HG03280 (cell line): Measurements from ENCODE around the gene SELENOF.

Experiments
- ATAC-seq: cut with Tn5 transposase; IDR thresholded peaks from one replicate; pipeline ENCODE4 v1.9.1; 2021; ENCODE audit warnings: mild to moderate bottlenecking, moderate library complexity; ENCODE audit not compliant: unreplicated experiment

SELENOF gene

DNA sequence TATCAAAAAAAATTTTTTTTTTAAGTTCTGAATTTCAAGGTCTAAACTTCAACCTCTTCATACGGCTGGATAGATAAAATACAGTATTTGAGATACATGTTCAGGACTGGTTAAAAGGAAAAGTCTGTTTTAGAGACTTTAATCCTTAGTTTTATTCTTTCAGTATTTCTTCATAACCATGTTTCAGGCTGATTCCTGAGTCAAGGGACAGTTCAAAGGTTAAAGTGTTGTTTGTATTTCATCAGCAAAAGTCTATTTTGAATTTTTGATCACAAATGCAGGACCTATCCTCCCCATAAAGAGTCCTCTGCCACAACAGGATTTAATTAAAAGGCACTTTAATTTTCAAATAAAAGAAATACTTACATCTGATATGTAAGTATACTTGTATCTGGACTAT lies 53.5 kb downstream of the SELENOF start:
- ATAC-seq: no peak

DNA sequence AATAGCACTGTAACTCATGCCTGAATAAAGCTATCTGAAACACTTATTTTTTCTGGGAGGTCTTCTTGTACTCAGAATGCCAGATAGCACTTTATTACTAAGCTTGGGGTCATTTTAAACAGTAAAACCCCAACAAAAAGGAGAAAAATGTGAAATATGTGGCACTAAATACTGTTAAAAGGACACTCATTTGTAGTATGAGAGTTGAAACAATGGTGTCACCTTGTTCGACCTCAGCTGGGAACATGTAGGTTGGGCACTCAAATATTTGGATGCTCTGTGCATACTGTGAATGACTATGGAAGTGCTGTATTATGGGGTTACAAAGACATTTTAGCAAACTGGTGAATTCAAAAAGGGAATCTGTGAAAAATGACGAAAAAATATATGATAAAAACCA lies 53.9 kb downstream of the SELENOF start:
- ATAC-seq: no peak

DNA sequence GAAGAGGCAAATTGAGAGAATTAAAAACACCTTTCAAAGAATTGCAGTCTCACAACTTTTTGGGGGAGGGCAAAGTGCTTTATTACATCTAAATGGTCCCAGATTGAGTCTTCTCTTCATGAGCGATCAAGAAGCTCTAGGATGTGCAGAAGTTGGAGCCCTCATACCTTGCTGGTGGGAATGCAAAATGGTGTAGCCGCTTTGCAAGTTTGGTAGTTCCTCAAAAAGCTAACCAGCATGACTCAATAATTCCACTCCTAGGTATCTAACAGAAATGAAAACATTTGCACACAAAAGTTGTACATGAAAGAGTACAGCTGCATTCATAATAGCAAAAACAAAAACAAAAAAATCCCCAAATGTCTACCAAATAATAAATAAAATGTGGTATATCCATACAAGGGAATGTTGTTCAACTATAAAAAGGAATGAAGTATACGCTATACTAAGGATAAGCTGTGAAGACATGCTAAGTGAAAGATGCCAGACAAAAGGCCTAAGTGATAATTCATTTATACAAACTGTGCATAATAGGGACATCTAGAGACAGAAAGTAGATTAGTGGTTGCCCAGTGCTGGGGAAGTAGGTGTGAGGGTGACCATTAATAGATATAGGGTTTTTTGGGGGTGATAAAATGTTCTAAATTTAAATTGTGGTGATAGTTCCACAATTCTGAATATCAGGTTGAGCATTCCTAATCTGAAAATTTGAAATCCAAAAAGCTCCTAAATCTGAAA lies 55.2 kb downstream of the SELENOF start:
- no peak for ATAC-seq

DNA sequence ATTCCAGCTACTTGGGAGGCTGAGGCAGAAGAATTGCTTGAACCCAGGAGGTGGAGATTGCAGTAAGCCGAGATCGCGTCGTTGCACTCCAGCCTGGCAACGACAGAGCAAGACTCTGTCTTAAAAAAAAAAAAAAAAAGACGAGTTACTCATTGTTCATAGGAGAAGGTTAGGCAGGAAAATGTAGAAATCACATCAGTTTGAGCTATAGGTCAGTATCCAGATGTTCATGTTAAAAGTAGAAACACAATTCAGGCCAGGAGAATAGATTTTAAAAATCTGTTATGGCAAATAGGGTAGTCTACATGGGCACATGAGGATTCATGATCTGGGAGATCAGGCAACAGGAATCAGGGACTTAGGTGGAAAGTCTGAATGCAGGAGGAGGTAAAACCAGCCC lies 57.7 kb downstream of the SELENOF start:
- no peak for ATAC-seq

DNA sequence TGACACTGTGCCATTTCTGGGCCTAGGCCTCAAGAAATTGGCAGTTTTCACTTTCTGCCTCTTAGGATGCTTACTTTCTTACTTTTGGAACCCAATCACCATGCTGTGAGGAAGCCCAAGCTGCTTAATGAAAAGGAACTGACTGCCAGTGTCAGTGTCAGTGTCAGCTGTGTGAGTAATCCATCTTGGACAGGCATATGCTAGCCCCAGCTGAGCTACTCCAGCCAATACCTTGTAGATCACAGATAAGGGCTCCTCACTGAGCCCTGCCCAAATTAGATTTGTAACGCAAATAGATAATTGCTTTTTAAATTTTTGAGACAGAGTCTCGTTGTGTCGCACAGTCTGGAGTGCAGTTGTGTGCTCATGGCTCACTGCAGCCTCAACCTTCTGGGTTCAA lies 59.6 kb downstream of the SELENOF start:
- ATAC-seq: no peak

DNA sequence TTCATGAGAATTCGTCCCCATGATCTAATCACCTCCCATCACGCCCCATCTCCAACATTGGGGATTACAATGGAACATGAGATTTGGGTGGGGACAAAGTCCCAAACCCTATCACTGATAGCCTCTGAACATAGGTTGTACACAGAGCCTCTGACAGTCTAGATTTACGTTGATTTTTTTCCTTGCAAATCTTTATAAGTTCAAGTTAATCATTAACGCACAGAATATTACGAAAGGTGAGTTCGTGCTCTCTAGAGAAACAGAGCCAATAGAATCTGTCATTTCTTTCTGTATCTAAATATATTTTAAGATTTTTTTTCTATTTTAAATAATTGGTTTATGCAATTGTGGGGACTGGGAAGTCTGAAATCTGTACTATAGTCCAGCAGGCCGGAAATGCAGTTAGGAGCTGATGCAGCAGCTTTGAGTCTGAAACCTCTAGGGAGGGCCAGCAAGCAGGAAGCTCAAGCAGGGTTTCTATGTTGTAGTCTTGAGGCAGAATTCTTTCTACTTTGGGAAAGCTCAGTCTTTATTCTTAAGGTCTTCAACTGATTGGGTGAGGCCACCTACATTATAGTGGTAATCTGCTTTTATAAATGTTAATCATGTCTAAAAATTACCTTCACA lies 61.0 kb downstream of the SELENOF start:
- no peak for ATAC-seq

DNA sequence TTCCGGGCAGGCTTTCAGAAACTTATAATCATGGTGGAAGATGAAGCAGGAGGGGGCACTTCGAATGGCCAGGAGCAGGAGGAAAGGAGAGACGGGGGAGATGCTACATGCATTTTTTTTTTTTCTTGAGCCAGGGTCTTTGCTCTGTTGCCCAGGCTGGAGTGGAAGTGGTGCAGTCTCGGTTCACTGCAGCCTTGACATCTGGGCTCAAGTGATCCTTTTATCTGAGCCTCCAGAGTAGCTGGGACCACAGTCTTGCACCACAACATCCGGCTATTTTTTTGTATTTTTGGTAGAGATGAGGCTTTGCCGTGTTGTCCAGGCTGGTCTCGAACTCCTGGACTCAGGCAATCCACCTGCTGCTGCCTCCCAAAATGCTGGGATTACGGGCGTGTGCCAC lies 61.6 kb downstream of the SELENOF start:
- ATAC-seq: no peak

DNA sequence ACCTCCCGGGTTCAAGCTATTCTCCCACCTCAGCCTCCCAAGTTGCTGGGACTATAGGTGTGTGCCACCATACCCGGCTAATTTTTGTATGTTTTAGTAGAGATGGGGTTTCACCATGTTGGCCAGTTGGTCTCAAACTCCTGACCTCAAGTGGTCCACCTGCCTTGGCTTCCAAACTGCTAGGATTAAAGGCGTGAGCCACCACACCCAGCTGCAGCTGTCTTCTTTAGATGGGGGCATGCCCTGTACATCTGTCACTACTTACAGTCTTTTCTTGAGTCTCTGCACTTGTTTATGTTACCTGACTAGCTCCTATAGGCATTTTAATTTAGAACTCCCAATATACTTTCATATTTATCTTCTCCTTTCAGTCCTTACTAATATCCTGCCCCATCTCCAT lies 64.2 kb downstream of the SELENOF start:
- ATAC-seq: no peak

DNA sequence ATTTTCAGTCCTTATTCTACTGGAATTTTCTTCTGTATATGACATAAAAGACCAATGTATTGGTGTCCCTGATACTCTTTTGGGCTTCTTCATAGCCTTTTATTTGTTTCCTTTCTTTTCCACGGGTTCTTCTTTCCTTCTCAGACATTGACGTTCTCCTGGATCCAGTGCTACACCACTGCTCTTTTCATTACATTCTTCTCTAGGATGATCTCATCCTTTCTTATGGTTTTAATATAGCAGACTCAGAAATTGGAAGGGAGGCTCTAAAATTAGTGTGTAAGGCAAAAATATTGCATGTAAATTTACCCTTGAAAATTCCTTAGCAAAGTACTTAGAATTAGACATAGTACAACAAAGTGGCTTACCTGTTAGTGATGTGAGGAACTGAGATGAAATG lies 65.3 kb downstream of the SELENOF start:
- no peak for ATAC-seq

DNA sequence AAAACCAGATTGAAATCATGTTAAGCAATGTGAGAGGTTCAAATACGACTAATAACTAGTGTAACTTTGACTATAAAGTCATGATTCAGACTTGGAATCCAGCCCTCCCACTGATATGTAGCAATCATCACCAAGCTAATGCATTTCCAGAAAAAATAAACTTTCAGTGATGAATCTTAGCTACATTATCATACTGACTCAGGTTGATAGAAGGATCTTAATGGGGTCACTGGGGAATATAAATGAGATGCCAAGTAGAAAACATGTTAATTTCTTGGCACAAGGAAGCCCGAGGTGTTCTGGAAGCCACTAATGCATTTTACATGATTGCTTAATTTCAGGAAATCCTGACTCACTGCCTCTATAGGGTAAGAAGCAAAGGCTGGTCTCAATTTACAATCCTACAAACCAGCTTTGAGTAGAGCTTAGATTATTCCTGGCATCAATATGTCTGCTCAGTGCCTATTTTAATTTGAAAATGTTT lies 67.7 kb downstream of the SELENOF start:
- ATAC-seq: no peak

DNA sequence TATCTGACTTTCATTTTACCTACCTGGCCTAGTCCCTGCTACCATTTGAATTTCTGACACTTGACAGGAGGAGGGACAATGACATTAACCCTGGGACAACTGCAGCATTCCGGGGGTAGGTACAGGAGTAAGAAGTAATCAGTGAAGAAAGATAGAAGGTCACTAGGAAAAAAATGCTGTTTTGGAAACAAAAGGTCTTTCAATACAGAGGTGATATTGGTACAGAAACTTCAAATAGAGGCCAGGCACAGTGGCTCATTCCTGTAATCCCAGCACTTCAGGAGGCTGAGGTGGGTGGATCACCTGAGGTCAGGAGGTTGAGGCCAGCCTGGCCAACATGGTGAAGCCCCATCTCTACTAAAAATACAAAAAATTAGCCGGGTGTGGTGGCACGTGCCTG lies 68.4 kb downstream of the SELENOF start:
- ATAC-seq: no peak

DNA sequence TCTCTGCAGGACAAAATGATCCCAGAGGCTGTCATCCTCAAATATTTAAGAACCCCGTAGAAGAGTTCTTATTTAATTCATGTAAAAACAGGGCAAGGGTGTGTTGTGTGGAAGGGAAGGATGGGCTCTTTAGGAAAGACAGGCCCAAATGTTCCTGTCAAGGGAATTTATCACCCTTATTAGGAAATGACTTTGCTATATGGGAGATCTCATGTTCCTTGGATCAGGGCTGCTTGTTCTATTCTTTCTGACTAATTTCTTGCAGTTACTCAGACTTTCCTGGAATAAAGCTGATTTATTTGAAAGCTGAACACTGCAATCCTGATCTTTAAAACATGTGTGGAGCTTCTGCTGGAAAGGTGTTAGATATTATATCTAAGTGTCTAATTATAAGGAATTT lies 72.8 kb downstream of the SELENOF start:
- no peak for ATAC-seq

DNA sequence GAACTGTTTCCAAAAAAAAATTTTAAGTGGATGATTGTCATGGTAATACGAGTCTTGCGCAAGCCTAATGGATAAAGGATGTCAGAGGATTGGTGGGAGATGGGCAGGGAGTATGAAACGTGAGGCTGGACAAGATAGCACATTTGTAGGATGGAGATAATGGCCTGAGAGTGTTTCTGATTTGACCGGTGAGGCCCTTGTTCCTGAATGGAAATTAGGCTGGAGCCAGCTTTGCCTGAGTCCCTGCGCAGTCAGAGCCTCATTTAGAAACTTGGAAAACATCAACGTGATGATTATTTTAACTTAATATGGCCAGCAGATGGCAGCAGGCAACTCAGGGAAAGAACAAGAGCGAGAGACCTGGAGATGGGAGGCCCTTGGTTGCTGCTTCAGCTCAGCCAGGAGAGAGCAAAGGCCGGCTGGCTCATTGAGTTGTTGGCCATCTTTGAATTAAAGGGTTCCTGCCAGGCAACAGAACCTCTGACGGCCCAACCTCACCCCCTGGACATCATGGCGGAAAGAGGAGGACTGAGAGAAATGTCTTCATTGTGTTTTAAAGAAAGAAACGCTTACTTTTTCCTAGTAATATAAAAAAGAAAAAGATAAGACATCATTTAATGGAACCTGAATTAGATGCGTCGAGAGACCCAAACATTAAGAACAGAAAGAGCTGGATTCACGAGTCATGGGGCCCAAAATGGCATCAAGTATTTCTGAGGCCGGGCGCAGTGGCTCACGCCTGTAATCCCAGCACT lies 80.3 kb downstream of the SELENOF start:
- ATAC-seq: peak; percentile 63

DNA sequence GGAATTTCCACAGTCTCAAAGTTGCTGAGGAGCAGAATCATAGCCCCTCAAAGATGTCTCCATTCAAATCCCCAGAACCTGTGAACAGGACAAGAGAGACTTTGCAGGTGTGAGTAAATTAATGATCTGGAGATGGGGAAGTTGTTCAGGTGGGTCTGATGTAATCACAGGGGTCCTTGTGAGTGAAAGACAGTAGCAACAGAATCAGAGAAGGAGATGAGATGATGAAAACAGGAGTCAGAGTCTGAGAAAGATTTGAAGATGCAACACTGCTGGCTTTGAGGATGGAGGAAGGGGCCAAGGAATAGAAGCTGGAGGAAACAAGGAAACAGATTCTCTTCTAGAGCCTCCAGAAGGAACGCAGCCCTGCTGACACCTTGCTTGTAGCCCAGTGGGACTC lies 81.5 kb downstream of the SELENOF start:
- no peak for ATAC-seq

DNA sequence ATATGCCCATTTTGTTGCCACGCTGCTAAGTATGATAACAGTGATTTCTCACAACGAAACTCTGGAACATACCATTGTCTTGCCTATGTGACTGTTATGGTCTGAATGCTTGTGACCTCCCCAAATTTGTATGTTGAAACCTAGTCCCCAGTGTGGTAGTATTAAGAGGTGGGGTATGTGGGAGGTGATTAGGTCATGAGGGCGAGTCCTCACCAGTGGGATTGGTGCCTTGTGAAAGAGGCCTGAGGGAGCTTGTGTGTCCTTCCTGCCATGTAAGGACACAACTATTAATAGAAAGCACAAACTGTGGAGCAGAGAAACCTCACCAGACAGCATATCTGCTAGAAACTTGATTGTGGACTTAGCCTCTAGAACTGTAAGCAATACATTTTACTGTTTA lies 84.6 kb downstream of the SELENOF start:
- no peak for ATAC-seq

DNA sequence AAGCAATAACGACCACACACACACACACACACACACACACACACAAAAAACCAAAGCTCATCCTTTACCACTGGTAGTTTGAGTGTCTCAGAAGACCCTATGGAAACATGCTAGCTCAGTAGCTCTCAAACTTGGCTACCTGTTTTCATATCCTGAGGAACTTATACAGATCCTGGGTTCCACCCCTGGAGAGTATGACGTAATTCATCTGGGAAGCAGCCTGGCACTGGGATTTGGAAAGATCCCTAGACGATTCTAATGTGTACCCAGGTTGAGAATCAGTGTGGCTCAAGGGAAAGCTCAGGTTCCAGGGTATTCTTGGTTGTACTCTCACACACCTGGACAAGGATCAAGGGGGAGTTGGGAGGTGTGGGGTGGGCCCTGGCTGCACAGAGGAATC lies 85.9 kb downstream of the SELENOF start:
- no peak for ATAC-seq

DNA sequence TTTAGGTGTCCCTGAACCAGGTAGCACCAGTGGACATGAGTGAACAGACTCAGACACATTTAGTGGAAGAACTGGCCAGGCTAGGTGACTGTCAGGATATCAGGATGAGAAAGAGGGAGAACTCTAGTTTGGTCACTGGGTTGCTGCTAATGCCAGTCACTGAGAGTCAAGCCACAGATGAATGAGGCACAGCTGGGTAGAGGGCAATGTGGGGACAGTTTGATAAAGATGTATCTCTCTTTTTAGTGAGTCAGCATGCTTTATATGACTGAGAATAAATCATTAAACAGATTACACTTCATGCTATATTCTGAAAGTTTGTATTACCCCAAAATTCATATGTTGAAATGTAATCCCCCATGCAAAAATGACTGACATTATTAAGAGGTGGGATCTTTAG lies 87.1 kb downstream of the SELENOF start:
- ATAC-seq: no peak

DNA sequence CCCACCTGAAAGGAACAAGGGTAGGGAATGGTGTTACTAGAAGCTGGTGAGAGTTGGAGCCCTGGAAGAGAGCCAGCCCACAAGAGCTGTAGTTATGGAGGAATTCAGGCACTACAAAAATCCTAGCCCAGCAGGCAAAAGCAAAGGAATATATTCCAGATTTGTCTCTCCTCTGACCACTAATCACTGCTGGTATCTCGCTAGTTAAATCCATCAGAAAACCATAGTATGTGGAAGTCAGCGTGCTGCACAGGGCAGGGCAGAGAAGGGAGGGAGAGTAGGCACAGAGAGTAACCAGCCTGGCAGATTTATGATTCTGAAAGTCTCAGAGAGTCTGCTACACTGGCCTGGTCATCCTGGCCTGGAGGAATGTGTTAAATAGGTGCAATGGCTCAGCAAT lies 88.6 kb downstream of the SELENOF start:
- ATAC-seq: no peak

DNA sequence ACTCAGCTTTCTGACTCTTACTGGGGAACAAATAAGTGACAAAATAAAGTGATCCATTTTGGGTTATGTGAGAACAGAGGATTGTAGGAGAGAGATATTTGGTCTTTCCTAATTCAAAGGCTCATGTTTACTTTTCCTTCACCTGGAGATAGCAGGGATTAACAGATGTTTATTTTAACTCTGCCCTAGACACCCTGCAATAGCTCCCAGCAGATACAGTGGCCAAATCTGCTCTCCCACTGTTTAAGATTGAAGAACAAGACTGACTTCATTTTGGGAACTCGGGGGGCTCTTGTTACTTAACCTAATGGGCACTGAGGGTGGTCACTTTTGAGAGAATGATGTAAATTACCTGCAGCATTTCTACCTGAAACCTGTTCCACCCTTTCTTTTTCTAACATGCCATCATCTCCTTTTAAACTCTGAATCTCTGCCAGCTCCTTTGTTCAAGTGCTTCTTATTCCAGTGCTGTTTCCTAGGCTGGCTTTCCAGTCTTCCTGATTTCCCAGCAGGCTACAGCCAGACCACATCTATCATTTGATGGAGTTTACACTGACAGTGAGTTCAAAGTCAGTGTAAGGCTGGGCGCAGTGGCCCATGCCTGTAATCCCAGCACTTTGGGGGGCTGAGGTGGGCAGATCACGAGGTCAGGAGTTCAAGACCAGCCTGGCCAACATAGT lies 90.0 kb downstream of the SELENOF start:
- no peak for ATAC-seq

DNA sequence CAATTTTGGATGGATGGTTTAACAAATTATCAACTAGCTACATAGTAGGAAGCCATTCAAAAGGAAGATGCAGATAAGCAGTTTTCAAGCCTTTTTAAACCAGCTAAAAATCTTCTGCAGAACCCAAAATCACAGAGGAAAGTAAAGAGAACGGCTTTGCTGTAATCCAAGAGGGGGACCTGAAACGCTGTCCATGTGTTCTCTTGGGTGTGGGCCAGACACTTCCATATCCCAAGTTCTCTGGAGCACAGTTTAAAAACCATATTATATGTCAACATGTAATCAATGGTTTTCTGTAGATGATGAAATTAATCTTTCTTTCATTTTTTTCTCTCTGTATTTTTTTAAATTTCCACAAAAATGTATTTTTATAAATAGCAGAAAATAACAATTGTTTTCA lies 90.5 kb downstream of the SELENOF start:
- no peak for ATAC-seq

DNA sequence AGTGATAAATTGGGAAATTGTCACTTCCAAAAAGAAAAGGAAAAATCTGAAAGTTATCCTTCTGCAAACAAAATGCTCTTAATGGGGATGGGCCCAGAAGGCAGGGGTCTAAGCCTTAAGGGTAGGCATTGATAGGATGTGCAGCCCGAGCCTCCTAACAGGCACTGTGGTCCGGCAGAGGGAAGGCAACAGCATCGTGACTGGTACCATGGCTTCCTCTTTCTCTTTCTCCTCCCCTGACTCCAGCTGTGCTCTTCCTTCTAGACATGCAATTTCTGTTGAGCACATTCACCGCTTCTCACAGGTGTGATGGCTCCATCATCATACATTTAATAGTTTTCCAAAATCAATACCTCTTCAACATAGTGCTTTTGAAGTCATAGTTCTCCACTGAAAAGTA lies 91.5 kb downstream of the SELENOF start:
- ATAC-seq: no peak
